ENCODE data around the gene FBLN7.

The FBLN7 gene

DNA sequence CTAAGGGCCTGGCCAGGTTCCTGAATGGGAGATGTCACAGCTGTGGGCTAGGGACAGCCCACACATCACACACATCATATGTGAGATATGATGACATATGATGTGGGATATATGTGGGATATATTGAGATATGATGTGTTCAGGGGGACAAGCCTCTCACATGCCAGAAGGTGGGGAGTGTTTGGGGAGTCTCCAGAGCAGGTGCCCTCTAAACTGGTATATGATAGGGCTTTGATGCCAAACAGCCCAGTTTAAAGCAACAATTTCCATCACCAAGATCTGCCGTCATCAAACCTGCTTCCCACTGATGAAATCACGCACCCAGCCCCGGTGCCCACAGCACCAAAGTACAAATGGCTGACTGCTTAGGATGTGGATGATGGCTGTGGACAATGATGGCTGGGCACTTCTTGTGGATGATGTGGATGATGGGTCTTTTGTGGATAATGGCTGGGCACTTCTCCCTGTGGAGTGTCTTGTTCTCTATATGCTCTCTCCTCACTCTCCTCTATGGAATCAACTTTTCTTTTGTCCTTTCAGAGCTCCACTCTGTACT lies 50.9 kb downstream of the FBLN7 start:
- TF ChIP-seq, protein P1, sequence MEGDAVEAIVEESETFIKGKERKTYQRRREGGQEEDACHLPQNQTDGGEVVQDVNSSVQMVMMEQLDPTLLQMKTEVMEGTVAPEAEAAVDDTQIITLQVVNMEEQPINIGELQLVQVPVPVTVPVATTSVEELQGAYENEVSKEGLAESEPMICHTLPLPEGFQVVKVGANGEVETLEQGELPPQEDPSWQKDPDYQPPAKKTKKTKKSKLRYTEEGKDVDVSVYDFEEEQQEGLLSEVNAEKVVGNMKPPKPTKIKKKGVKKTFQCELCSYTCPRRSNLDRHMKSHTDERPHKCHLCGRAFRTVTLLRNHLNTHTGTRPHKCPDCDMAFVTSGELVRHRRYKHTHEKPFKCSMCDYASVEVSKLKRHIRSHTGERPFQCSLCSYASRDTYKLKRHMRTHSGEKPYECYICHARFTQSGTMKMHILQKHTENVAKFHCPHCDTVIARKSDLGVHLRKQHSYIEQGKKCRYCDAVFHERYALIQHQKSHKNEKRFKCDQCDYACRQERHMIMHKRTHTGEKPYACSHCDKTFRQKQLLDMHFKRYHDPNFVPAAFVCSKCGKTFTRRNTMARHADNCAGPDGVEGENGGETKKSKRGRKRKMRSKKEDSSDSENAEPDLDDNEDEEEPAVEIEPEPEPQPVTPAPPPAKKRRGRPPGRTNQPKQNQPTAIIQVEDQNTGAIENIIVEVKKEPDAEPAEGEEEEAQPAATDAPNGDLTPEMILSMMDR (IDR thresholded peaks at IDR 0.05; ENCODE audit: extremely low read depth, insufficient read depth, missing control alignments), result no peak
- no peak for DNase-seq (ENCODE audit: low spot score)
- in situ Hi-C loops (cut with MboI; ENCODE audit: low pct_unique_long_range_greater_than_20kb, low sequenced_read_pairs, unreplicated experiment), result no loop called here

DNA sequence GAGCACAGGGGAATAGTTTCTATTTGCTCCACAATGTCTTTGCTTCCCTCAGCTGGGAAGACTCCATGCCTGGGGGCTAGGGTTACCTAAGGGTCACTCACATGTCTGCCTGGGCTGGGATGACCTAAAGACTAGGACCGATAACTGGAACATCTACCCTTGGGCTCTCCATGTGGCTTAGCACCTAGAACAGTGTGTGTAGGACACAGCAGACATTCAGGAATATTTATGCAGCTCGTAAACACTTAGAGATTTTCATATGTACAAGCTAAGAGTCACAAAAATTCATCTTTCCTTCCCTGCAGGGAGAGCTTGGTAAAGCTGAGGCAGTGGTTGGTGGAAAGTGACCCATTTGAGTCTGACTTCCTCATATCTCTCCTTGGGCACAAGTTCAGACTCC lies 55.8 kb downstream of the FBLN7 start:
- TF ChIP-seq, protein P1 (IDR thresholded peaks at IDR 0.05; ENCODE audit: extremely low read depth, insufficient read depth, missing control alignments), result no peak
- in situ Hi-C loops (cut with MboI; ENCODE audit: low pct_unique_long_range_greater_than_20kb, low sequenced_read_pairs, unreplicated experiment), result no loop called here

DNA sequence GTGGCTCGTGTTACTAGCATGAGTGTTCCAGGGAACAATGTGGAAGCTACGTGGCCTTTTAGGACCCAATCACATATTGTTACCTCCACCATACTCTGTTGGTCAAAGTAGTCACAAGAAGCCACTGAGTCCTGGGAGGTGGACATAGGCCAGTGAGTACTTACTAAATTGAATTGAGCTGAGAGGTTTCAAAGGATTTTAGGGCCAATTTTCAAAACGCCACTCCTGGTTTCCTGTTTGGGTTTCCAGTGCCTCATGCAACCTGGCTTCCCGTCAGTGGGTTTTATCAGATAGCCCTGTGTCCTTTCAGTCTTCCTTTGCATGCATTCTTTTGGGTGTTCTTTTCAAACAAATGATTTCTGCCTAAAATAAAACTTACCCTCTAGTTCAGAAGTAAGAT lies 56.3 kb downstream of the FBLN7 start:
- in situ Hi-C loops (cut with MboI; ENCODE audit: low pct_unique_long_range_greater_than_20kb, low sequenced_read_pairs, unreplicated experiment), result no loop called here
- no peak for DNase-seq (ENCODE audit: low spot score)
- TF ChIP-seq, protein P1 (IDR thresholded peaks at IDR 0.05; ENCODE audit: extremely low read depth, insufficient read depth, missing control alignments), result no peak

More for the DNA sequence above, 55.8 kb downstream of the FBLN7 start:
- DNase-seq (ENCODE audit: low spot score), result no peak

DNA sequence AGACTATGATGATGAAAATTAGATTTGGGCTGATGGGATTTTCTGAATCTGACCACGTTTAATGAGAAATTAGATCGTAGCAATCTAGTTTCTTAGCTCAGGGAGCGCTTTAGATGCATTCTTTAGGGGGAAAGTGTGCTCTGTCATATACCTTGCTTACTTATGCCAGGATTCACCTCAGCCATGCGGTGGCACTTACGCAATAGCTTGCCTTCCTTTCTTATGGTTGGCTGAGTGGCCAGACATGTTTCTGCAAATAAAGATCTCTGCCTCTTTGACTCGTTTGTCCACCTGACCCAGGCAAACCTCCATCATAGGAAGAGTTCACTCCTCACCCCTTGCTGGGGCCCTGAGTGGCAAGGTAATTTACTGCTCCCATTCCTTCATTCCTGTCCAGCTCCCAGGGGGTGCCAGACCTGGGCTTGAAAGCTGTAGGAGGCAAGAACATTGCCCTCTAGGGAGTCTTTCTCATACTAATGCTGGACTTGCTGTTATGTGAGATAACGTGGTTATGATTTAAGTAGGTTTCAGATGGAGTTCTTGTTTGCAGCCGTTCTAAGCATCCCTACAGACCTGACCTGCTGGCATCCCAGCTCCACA lies 57.1 kb downstream of the FBLN7 start:
- no peak for DNase-seq (ENCODE audit: low spot score)
- in situ Hi-C loops (cut with MboI; ENCODE audit: low pct_unique_long_range_greater_than_20kb, low sequenced_read_pairs, unreplicated experiment), result no loop called here
- TF ChIP-seq, protein P1 (IDR thresholded peaks at IDR 0.05; ENCODE audit: extremely low read depth, insufficient read depth, missing control alignments), result no peak

DNA sequence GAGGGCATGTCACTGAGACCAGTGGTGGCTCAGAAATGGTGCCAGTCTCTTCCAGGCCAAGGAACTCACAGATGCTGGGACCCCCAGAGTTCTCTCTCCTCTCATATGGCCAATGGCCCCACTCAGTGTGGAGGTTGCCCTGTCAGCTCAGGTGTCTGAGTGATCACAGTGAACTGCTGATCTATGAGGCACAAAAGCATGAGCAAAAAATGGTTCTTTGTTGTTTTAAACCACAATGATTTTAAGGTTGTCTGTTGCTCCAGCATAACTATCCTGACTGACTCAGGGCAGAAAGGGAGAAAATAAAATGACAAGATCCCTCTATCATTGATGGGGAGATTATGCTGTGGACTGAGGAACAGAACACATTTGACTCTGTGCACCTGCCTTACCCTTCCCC lies 57.8 kb downstream of the FBLN7 start:
- in situ Hi-C loops (cut with MboI; ENCODE audit: low pct_unique_long_range_greater_than_20kb, low sequenced_read_pairs, unreplicated experiment), result no loop called here
- no peak for DNase-seq (ENCODE audit: low spot score)
- TF ChIP-seq, protein P1 (IDR thresholded peaks at IDR 0.05; ENCODE audit: extremely low read depth, insufficient read depth, missing control alignments), result no peak

DNA sequence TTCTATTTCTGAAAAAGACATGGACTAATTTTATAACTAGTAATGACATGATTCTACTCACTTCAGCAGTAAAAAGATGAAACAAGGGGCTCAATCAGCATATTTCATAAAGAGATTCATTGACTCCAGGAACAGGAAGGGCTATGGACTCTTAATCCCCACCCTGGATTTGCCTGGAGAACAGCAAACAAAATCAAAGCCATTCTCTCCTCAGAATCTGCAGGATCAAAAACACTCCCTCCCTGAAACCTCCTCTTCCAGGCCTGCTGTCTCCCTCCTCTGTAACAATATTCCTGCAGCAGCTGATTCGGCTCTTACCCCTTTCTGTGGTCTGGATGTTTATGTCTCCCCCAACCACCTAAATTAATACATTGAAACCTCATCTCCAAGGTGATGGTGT lies 59.7 kb downstream of the FBLN7 start:
- in situ Hi-C loops (cut with MboI; ENCODE audit: low pct_unique_long_range_greater_than_20kb, low sequenced_read_pairs, unreplicated experiment), result no loop called here
- DNase-seq (ENCODE audit: low spot score), result no peak
- TF ChIP-seq, protein P1 (IDR thresholded peaks at IDR 0.05; ENCODE audit: extremely low read depth, insufficient read depth, missing control alignments), result no peak

Data from GM13977 (cell line).